Measurements from ENCODE around the gene ACOXL.

Gene ACOXL

DNA sequence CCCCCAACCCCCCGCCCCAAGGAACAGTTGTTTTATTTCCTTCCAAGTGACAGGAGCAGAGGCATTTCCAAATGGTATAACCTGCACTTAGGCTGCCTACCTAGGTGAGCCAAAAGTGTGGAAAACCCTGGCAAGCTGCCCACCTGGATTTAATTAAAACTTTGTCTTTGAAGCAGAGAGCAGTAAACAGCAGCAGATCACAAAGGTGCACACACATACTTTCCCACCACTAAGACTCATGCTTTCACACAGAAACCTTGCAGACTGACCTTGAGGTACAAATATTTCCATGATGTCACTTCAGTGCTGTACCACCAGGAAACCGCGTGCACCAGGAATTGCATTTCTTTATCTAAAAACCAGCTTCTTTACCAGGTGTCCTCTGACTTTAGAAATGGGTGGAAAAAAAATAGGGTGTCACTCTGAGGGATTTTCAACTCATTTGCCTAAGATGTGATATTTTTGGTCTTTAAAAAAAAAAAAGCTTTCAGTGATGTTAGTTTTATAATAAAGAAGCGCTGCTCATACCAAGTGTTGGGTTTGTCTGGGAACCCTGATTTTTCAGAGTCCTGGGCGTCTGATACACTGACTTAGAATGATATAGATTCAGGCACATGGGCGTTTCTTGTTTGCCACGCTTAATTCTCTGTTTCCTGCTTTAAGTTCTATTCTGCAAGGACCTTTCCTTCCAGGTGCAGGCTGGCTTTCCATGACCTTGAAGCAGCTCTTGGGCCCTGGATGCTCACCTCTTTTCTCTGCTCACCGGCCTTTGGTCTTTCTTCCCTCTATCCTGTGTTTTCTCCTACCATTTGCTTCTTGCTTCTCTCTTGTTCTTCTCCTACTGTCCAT is 317.6 kb downstream of the ACOXL start:
- FAIRE-seq (no peak), DNase-seq (ENCODE audit: insufficient read length, low spot score) (no peak)
- TF ChIP-seq, protein P1, sequence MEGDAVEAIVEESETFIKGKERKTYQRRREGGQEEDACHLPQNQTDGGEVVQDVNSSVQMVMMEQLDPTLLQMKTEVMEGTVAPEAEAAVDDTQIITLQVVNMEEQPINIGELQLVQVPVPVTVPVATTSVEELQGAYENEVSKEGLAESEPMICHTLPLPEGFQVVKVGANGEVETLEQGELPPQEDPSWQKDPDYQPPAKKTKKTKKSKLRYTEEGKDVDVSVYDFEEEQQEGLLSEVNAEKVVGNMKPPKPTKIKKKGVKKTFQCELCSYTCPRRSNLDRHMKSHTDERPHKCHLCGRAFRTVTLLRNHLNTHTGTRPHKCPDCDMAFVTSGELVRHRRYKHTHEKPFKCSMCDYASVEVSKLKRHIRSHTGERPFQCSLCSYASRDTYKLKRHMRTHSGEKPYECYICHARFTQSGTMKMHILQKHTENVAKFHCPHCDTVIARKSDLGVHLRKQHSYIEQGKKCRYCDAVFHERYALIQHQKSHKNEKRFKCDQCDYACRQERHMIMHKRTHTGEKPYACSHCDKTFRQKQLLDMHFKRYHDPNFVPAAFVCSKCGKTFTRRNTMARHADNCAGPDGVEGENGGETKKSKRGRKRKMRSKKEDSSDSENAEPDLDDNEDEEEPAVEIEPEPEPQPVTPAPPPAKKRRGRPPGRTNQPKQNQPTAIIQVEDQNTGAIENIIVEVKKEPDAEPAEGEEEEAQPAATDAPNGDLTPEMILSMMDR (IDR thresholded peaks at IDR 0.05; ENCODE audit: insufficient read depth, missing control alignments), result no peak

DNA sequence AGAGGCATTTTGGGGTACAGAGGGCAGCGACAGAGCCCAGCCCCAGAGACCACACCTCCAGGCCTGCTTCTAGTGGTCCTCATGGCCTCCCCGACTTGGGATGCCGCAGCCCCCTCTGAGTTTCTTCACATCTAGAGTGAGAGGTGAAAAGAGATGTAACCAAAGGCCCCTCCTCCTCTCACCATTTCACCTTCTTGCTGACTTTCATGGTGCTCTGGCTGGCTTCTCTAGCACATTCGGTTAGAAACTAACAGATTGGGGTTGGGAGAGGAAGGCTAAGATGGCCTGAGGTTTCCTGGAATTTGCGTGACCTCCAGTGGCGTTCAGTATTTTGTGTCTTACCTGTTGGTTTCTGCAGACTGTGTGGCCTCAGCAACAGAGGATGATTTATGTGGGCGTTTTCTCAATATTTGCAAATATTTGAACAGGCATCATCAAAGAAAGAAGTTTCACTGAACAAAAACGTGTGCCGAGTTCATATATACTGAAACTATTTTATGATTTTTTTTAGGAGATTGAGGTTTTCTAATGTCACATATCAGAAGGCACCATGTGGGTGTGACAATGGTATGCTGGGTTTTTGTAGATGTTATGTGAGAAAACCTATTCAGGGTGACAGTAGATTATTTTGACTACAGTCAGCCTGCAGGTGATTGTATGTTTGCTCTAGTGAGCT is 318.5 kb downstream of the ACOXL start:
- FAIRE-seq, result no peak
- TF ChIP-seq, protein P1 (IDR thresholded peaks at IDR 0.05; ENCODE audit: insufficient read depth, missing control alignments), result no peak
- no peak for DNase-seq (ENCODE audit: insufficient read length, low spot score)

DNA sequence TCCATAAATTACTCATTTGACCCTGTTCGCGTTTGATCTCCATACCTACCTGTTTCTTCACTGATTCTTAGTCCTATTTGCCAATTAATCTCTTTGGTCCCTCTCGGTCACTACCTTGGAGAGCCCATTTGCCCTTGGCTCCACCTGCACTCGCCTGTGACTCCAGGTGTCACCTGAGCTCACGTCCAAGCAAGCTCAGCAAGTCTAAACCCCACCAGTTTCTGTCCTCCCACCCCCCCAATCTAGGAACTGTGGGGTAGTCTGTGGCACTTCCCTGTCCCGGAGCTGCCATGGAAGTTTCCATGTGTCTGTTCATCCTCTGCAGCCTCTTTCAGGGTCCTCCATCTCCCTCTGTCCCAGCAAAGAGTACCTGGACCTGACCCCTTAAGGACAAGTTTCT is 320.2 kb downstream of the ACOXL start:
- FAIRE-seq (no peak), DNase-seq (ENCODE audit: insufficient read length, low spot score) (no peak)
- TF ChIP-seq, protein P1 (IDR thresholded peaks at IDR 0.05; ENCODE audit: insufficient read depth, missing control alignments), result no peak

DNA sequence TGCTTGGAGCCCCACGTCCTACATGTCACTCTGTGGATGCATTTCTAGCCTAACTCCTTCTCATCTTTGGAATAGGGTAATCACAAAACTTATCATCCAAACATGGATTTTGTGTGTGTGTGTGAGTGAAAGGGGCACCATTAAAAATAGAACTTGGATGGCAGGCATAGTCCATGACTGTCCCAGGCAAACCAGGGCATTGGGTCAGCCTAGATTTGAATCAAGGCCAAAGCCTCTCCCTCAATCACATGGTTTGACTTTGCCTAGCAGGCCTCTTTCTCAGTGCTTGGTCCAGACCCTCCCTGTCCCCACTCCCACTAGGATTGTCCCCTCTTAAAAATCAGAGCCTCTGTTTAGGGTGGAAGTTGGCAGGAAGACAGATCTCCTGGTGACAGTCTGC is 320.9 kb downstream of the ACOXL start:
- TF ChIP-seq, protein P1 (IDR thresholded peaks at IDR 0.05; ENCODE audit: insufficient read depth, missing control alignments), result no peak

DNA sequence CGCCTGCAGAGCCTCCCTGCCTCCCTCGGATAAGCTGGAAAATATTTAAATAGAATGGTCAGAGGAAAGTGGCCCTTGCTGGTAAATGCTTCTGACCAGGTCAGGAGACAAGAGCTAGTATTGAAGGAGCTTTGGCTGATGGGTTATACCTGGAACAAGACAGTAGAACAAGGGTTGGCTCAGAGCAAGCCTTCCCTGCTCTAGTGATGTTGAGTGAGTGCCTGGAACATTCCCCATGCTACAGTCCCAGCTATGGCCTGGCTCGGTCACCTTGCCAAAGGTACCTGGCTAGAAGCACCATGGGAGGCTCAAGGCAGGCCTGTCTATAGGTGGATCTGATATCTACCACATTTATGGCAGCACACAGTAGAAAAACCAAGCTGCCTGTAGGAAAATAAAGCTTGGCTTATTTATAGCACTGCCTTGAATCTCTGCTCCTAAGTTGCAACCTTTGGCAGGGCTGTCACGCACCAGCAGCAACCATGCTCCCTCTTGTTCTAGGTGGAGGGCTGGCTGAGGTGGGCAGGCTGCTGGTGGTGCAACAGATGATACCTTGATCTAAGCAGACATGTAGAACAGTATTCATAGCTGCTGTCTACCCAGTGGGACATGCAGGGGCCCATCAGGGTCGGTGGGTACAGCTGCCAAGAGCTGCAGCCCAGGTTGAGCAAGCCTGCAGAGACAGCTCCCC is 321.6 kb downstream of the ACOXL start:
- TF ChIP-seq, protein P1 (IDR thresholded peaks at IDR 0.05; ENCODE audit: insufficient read depth, missing control alignments), result no peak
- no peak for FAIRE-seq
- no peak for DNase-seq (ENCODE audit: insufficient read length, low spot score)

More for the DNA sequence above, 320.9 kb downstream of the ACOXL start:
- FAIRE-seq (no peak), DNase-seq (ENCODE audit: insufficient read length, low spot score) (no peak)

DNA sequence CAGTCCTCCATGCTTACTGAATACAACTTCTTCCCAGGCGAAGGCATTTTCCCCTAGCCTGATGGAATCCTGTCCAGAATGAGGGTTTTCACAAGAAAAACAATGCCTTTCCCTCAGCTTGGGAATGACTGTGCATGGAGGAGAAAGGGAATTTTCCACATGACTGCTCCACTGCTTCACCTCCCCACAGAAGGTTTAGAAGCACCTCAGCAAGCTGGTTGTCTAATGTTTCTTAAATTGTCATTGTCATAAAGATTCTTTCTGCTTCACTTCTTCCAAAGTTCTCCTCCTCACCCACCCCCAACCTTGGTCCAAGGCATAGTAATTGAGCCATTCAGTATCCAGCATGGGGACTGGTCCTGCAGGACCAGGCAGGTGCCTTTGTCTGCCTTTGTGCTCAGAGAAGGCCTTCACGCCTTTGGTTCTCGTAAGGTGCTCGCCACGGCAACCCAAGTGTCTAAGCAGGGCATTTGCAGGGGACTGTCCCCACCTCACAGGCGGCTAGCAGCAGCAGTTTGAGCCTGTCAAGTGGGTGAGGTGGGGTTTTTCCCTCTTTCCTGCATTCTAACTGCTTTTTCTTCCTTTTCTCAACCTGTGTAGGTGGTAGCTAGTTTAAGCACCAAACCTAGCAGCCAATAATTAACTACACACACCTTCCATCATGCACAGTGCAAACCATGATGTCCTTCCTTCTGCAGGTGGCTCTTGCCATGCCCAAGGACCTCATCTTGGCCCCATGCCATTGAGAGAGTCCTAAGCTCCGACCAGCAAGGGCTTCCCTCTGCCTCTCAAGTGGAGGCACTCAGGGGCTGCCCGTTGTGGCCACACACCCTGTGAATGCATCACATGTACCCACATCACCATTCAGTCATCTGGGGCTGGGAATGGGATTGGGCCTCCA is 322.7 kb downstream of the ACOXL start:
- FAIRE-seq (no peak), DNase-seq (ENCODE audit: insufficient read length, low spot score) (no peak)
- TF ChIP-seq, protein P1 (IDR thresholded peaks at IDR 0.05; ENCODE audit: insufficient read depth, missing control alignments), result no peak
